ENCODE data around the gene RAB17.
"Not testable (repeated sequence)": the region's sequence is repeated elsewhere in the genome, so short reads cannot be mapped to it uniquely, and the experiment has no call there.

The RAB17 gene

DNA sequence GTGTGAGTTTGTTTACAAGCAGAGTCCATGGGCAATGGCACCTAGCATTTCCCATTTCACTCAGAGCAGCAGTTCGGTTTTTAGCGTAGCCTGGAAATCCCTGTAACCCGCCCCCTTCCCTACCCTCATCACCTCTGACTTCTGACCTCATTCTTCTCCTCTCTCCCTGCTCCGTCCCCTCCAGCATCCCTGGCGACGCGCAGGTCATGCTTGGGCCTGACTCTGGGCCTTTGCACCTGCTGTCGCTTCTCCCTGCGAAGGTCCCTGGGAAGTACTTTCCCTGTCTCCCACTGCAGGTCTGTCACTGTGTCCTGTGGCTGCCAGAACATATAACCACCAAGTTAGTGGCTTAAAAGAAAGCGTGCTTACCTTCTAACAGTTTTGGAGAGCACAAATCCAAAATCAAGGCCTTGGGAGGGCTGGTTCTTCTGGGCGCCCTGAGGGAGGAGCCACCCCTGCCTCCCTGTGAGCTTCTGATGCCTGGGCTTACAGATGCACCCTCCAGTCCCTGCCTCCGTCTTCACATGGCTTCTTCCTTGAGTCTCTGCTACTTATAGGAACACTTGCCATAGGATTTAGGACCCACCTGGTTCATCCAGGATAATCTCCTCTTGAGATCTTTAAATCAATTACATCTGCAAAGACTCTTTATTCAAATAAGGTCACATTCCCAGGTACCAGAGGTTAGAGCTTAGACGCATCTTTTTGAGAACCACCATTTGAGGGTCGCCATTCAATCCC, 8.1 kb upstream of the RAB17 start:
- DNase-seq = no peak

DNA sequence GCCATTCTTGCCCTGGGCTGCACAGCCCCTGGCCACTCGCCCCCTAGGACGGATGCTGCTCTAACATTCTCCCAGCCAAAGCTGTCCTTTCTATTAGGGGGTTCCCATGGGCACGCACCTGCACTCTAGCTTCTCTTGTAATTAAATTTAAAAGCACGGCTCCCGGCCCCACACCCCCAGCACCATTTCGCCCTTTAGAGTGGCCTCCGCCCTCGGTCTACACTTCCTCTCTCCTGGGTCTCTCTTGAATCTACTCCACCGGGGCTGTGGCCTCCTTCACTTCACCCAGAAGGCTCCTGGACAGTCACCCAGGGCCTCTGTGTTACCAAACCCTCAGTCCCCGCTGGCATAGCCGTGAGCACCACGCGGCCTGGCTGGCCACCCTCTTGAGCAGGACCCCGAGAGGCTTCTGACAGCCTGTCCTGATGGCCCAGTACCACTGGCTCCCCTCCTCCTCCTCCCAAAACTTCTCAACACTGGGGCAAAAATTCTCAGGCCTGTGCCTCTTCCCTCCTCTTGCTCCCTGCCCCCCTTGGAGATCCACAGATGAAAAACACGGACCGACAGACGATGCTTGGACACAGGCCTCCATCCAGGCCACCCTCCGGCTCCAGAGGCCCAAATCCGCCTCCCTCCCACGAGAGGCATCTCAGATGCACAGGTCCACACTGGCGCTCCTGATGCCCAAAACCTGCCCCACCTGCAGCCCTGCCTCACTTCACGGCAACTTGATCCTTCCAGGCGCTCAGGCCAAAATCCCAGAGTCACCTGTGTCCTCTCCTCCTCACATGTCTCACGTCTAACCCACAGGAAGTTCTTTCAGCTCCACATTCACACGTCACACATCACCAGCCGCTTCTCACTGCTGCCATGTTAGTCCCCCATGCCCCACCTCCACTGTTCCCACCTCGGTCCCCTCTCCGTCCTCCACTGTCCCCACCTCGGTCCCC, 6.9 kb upstream of the RAB17 start:
- DNase-seq = no peak

DNA sequence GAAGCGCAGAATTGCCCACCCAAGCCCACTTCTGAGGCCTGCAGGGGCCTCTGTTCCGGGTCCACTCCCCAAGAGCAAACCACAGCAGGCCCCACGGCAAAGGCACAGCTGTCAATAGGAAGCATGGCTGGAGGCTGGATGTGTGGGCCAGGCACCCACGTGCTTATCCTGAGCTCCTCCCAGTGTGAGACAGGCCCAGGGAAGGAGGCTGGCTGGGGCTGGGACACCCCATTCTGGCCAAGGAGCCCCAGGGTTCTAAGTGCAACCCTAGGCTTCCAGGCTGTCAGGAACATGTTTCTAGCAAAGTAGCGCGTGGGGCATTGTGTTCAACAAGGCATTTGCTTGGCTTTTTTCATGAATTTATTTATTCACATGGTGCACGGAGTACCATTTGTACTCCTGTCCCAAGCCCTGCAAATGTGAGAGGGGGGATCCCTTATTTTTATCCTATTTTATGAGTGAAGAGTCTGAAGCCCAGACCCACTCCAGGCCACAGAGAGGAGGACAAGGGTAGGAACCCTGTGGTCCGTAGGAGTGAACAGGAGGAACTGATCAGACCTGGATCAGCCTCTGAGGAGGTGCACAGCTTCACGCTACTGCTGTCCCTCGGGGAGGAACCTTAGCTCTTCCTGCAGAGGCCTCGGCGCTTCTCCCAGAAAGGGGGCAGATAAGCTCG, 6.1 kb upstream of the RAB17 start:
- DNase-seq = peak; percentile 18 to 55

DNA sequence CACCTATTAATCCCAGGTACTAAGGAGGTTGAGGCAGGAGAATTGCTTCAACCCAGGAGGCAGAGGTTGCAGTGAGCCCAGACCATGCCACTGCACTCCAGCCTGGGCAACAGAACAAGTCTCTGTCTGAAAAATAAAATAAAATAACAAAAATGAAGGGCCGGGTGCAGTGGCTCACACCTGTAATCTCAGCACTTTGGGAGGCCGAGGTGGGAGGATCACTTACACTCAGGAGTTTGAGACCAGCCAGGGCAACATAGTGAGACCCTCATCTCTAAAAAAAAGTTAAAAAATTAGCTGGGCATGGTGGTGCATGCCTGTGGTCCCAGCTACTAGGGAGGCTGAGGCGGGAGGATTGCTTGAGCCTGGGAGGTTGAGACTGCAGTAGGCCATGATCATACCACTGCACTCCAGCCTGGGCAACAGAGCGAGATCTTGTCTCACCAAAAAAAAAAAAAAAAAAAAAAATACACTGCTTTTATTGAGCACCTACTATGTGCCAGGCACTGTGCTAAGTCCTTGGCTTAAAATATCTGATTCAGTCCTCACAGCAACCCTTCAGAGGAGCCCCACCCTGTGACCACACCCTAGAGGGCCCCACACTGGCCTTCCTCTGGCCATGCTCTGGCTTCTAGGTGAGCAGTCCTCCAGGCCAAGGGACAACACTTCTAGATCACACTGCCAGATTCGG, 5.4 kb upstream of the RAB17 start:
- not testable (repeated sequence) for DNase-seq

DNA sequence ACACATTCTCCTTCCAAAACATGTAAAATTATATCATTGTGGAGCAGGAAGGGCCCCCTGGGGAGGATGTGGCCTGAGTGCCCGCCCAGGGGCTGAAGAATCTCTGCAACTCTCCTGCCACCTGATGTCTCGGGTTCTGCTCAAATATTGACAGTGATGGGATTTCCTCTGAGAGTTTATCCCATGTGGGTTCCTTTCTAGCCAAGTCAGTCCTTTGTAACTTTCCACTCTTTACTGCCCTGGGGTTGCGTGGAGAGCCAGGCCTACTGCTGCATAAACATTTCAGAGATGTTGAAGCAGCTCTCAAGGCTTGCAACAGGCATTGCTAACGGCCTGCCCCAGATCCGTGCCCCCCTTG, 4.0 kb upstream of the RAB17 start:
- no peak for DNase-seq

DNA sequence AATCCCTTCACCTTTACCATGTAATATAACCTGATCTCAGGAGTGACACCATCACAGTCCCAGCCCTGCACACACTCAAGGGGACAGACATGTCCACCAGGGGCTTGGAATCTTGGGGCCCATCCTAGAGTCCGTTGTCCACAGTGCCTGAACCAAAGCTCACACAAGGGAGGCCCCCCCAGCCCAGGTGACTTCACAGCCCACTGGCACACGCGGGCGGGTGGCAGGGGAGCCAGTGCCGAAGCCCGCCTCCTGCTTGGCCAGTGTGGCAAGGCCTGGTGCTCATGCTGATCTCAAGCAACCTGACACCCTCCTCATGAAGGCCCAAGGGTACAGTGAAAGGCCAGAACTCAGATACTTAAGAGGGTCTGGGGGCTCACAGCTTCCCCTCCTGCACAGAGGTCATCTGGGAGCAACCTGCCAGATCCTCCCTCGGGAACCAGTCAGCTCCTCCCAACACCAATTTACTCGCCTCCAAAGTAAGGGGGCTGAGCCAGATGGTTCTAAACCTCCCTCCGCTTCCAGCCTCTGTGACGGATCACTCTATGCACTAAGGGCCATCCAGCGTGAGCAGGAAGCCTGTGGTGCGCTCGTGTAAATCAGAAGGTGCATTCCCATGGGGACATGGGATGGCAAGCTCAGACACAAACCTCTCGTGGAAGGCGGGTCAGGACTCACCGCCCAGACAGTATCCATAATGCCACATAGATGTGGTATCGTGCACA, 3.2 kb upstream of the RAB17 start:
- DNase-seq = no peak

DNA sequence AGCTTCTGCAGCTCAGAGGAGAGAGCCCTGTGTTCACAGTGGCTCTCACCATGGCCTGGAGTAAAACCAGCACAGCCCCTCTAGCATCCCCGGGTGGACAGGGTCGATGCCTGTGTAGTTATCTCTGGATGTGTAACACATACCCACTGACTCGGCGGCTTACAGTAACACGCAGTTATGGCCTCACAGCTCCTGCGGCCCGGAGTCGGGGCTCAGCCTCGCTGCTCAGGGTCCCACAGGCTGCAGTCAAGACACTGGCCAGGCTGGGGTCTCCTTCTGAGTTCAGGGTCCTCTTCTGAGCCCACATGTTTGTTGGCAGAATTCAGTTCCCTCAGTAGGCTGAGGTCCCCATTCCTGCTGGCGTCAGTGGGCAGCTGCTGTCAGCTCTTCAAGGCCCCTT, 2.5 kb upstream of the RAB17 start:
- no peak for DNase-seq

DNA sequence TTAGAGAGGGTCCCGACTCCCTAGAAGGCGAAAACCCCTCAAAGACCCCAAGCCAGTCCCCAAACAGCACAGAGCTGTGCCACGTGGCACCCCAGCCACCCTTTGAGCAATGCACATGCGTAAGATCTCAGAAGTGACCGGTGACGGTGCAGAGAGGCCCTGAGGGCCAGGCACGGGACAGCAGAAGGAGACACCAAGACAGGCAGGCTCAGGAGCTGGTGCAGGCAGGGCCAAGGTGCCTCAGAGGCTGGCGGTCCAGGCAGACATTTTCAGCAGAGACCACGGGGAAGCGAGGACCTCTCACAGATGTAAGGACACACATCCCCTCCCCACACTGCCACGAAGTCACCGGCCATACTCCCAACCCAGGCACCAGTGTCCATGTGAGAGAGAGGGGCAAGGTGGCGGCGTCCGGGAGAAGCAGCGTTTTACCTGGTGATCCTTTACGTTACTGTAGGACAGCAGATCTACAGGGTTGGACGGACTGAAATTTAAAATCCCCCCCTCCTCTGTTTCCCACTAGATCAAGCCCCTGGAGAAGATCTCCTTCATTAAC, 2.0 kb upstream of the RAB17 start:
- no peak for DNase-seq

DNA sequence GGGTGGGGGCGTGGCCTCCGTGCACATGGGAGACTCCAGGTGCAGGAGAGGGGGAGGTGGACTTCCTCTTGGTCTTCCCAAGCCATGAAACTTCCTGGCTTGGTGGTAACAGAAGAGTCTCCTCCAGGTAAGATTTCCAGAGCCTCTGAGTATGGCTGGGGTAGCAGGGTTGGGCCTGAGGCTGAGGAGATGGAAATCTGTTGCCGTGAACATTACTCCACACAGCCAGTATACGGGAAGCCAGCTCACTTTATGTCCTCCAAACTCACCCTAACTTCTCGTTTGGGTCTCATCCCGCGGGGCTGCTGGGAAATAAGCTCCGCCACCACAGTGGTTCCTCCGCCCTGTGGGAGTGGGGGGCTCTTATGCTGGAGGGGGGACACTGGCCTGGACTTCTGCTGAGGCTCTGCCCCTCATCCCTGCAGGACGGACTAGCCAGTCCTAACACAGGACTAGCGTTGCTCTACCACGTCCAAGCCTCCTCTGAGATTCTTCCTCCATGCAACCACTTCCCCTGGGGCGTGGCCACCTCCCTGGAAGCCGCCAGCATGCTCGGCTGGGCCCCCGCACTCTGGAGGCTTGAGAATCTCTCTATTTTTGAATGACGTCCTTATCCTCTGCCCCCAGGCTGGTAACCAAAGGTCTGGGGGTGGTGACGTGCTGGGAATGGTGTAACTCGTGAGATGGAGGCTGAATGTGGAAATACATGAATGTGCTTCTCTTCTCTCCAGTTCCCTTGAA, 777 bp upstream of the RAB17 start:
- DNase-seq = peak; percentile 94 to 97

DNA sequence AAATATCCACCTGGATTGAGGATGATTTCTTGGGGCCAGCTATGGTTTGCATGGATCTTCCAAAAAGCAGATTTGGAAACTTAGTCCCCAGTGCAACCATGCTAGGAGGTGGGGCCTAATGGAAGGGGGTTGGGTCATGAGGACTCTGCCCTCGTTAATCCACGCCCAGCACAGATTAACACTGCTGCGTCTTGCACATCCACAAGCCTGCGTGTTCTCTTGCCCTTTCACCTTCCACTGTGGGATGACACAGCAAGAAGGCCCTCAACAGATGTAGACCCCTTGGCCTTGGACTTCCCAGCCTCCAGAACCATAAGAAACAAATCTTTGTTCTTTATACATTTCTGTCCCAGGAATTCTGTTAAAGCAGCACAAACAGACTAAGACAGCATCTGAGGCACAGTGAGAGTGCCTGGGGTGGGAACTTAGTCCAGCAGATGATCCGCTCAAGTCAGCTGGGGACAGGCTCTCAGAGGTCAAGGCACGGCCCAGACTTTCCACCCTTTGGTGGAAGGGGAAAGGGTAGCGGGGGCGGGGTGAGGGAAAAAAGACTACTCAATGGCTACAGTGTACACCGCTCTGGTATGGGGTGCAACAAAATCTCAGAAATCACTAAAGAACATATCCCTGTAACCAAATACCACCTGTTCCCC, 2.4 kb downstream of the RAB17 start:
- DNase-seq = no peak

DNA sequence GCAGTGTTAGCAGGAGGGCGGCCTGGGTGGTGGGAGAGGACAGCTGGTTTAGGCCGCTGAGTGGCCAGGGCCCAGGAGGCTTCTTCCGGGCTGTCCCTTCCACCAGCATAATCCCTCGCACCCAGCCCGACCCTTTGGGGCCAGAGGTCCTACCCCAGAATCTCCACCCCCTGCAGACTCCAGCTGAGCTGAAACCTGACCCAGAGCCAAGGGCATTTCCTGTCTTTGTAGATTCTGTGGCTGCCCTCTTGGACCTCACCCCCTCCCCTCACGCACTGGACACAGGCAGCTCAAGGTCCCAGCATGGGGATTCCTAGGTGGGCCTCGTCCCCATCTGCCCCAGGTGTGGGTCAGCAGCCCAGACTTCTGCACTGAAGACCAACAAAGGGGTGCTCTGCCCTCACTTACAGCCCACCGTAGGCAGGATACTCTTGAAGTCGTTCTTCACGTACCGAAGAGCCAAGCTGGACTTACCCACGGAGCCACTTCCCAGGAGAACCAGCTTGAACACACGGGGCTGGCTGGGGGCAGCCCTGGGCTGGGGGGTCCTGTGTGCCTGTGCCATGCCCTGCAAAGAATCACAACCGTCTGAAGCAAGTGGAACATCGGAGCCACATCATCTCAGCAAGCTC, 4.8 kb downstream of the RAB17 start:
- no peak for DNase-seq

DNA sequence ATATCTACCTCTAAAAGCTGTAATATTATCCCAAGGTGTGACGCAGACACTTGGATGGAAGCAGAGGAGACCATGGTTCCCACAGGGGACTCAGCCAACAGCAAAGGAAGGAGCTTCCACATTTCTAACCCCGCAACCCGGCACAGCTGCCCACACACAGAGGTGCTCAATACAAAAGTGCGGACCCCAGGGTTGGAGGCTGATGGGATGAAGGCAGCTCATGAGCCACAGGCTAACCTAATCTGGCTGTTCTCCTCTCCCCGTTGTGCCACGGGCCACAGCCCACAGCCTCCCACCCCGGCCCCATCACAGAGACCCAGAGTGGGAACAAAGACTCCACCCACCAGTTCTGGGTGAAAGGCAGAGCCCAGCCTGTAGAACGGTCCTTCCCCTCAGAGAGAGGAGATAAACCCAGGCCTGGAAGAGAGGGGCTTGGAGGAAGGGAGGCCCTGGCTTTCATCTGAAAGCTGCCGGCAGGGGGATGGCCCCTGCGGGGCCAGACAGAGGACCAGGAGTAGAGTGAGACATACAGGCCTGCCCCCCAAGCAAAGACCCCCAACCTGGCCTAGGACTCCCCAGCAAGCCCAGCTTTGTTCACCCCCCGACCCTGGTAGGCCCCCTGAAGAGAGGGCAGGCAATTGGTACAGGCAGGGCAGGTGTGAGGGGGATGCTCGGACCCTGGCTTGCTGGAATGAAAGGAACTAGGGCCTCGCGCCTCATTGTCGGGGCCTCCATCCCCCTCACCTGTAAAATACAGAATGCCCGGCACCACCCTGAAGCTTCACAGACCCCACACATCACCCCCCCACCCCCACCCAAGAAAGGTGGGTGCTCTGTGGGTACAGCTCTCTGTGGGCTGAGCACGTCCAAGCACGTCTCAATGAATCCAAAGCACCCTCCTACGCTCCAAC, 6.9 kb downstream of the RAB17 start:
- no peak for DNase-seq

DNA sequence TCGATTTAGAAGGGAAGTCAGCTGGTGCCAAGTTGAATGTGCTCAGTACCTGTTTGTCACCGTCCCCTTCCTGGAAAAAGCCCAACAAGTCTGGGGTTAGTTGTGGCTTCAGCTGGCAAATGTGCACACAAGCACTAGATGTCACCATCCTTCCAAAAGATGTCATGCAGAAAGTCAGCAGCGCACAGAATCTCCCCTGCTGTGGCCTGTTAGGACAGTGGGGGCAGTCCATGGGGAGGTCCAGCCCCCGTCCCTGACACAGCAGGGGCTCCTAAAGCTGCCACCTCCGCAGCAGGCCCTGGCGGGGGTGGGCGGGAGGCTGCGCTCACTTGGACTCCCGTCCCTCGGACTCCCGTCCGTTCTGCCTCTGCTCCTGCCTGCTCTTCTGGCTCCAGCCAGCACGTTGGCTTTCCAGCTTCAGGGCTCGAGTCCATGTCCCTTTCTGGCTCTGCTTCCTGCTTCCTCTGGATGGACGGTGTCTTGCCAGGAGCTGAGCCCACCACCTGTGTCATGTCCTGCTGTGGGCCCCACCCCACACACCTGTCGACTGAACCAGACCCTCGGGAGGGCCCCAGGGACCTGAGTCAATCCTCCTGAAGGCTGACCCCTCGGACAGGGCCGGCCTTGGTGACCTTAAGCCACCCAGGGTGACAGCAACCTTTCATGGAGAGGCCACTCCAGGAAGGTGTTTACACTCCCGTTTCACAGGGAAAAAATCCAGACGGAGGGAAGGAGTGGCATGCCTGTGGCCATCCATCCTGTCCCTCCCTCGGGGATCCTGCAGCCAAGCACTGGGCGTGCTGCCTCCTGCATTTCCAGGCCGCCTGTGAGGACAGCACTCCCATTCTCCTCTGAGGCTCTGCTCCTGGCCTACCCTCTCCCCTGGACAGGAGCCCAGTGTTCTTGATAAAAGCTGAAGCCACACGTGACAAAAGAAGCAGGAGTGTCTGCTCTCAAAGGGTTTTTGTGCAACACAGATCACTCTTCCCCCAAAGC, 8.5 kb downstream of the RAB17 start:
- DNase-seq = peak; percentile 43 to 50

DNA sequence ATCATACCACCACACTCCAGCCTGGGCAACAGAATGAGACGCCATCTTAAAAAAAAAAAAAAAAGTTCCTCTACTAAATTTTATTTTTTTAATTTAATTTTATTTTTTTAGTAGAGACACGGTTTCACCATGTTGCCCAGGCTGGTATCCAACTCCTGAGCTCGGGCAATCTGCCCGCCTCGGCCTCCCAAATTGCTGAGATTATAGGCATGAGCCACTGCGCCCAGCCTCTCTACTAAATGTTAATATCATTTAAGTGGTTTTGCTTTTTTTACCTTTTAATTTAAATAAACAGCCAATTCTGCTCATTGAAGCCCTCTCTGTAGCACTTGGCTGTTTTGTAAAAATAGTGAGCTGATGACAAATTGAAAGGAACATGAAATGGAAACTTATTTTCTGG, 9.2 kb downstream of the RAB17 start:
- DNase-seq = no peak

DNA sequence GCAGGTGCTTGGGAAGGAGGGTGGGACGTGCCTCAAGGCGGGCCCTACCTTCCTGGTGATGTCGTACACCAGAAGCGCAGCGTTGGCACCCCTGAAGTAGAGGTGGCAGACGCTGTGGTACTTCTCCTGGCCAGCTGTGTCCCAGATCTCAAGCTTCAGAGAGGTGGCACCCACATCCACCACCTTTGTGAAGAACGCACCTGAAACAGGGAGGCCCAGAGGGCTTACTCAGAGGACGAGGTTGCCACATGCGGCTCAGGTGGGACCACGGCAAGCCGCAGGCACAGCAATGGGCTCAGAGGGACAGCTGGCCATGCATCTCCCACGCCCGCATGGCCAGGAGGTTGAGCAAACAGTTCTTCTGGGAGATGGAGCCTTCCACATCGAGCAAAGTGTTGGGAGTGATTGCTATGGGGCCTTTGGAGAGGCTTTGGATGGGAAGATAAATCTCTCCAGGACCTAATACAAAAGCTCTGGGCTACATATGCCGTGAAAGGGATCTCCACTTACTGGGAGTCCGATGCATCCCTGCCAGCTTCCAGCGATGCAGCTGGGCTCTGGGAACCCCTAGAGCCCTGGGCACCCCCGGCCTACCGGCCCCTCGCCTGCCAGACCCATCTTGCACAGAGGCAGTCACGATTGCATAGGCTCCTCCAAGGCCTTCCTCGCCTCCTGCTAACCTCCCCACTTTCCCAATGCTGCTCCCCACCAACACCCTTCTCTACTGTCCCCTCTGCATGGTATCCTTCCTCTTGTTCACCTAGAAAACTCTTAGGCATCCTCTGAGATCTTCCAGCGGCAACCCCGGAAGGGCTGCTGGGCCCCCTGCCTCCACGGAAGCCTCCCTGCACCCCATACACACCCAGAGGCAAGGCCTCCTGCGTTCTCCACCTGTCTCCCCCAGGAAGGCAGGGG, 12.3 kb downstream of the RAB17 start:
- DNase-seq = no peak

DNA sequence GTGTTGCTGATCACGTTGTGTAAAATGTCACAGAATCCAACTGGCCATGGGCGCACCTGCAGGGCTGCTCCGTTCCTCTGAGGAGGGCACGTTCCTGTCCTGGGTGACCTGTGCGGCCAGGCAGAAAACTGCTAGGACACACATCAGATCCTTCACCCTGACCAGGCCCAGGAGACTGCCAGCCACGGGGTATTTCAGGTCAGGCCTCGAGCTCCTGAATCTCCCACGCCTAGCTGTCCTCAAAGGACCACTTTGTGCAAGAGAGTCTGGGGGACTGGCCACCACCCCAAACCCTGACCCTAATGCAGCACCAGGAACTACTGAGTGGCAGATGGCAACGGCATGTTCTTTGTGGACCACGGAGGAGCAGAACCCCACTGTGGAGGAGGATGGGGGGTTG, 13.1 kb downstream of the RAB17 start:
- DNase-seq = no peak
